Measurements from ENCODE around the gene MN1.

DNA sequence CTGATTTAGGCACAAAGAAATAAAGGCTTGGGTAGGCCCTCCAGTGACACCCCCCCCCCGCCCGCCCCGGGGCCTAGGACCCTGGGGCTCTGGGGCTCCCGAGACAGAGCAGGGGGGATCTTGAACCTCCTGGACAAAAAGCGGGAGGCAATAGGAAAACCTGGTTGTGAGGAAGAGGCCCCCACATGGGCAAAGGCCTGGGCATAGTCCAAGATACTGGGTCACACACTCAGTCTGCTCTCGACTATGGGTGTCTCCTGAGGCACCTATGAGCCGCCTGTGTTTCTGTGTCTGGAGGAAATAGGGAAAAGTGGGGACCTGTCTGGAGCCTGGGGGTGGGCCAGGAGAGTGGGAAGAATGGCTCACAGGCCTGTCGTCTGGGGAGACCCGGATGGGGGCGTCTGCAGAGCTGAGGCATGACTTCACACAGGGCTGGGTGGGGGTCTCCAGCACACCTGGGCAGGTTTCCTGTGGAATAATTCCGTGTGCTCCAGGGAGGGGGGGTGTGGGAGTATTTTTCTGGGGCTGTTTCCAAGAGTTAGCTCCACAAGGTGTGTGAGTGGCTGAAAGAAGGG, 2.4 kb upstream of the MN1 start:
- TF ChIP-seq MAX (IDR thresholded peaks at IDR 0.05) (no peak), SIN3A (conservative IDR thresholded peaks at IDR 0.05 in 1 of 2, IDR thresholded peaks at IDR 0.05 in 1 of 2; ENCODE audit: low read depth in 1 of 2, low read length in 2 of 2) (no peak), RFX5 (IDR thresholded peaks at IDR 0.05; ENCODE audit: borderline replicate concordance, low read depth, low read length) (no peak), CTCF (IDR thresholded peaks at IDR 0.05; ENCODE audit: control extremely low read depth in 1 of 3, insufficient read depth in 1 of 3, low read depth in 1 of 3, low read length in 3 of 3) (no peak), POLR2A (IDR thresholded peaks at IDR 0.05; ENCODE audit: control extremely low read depth in 1 of 2, low read depth in 2 of 2, low read length in 2 of 2) (no peak), BACH1 (IDR thresholded peaks at IDR 0.05; ENCODE audit: low read length) (no peak), CBX5 (IDR thresholded peaks at IDR 0.05; ENCODE audit: low read depth, low read length) (no peak)
